Thyroid gland (tissue), 4 donors: ENCODE results near the gene FKBP2. TPM values are rescaled to one million over a fixed set of nuclear protein-coding genes. Genes with fewer than 3 reads are reported as not detected.

Experiments used
- DNase-seq, 2 donors: peaks; one replicate each; pipeline ENCODE4 v3.0.0-alpha.2; 2019
- H3K27ac ChIP-seq, 3 donors: fragments of 200-600 bp; sonication (generic); 1 replicate in 2 of 3; 2 replicates in 1 of 3; pipeline ENCODE4 v1.5.1; 2016 to 2019; ENCODE audit warnings: mild to moderate bottlenecking in 1 of 3, moderate library complexity in 1 of 3
- H3K27me3 ChIP-seq: fragments of 200-600 bp; sonication (generic); one replicate; pipeline ENCODE4 v1.5.1; 2019
- H3K36me3 ChIP-seq, 2 donors: fragments of 200-600 bp; sonication (generic); one replicate each; pipeline ENCODE4 v1.5.1; 2016 to 2019
- H3K4me1 ChIP-seq, 2 donors: fragments of 200-600 bp; sonication (generic); one replicate each; pipeline ENCODE4 v1.5.1; 2017 to 2019
- H3K4me3 ChIP-seq, 3 donors: fragments of 200-600 bp; sonication (generic); replicated peaks in 1 of 3; 1 replicate in 2 of 3; 2 replicates in 1 of 3; pipeline ENCODE4 v1.5.1; 2016; ENCODE audit warnings: mild to moderate bottlenecking in 1 of 3
- H3K9me3 ChIP-seq: fragments of 200-600 bp; sonication (generic); one replicate; pipeline ENCODE4 v1.5.1; 2017
- CTCF ChIP-seq, 6 experiments: fragments of 200-600 bp in 3 of 6; fragments of 450-650 bp in 3 of 6; sonication (generic) in 3 of 6; IDR thresholded peaks; one replicate each; pipeline ENCODE4 v1.5.1; 2016 to 2019; ENCODE audit warnings: antibody characterized with exemption in 6 of 6, mild to moderate bottlenecking in 2 of 6, inconsistent platforms in 1 of 6, moderate library complexity in 1 of 6
- POLR2A ChIP-seq, 2 donors: fragments of 450-650 bp; IDR thresholded peaks; one replicate each; pipeline ENCODE4 v1.6.1; 2017; ENCODE audit warnings: antibody characterized with exemption in 2 of 2, mild to moderate bottlenecking in 2 of 2, moderate library complexity in 1 of 2
- WGBS, 2 donors: methylation state at CpG; one replicate each; pipeline ENCODE4 v1.1.5; 2017; 5-methylcytosine and 5-hydroxymethylcytosine counted together
- intact Hi-C: fragments of 100-400 bp; cut with DNase I; formaldehyde crosslinking; loops from one replicate; pipeline ENCODE4 v1.15.1; 2023
- total RNA-seq, 4 donors: library from RNA; depleted of rRNA; stranded (reverse); fragments of >200 nt; gene quantifications; one replicate each; pipeline ENCODE4 v1.2.3, GENCODE V29; 2016

Gene FKBP2
- total RNA-seq, 4 donors from 2014 or later: 107 to 271 (median 196) TPM

GRCh38 chr11:64209563-64209843 lies 31.4 kb upstream of the FKBP2 start:
- intact Hi-C loops: no loop called here

DNA sequence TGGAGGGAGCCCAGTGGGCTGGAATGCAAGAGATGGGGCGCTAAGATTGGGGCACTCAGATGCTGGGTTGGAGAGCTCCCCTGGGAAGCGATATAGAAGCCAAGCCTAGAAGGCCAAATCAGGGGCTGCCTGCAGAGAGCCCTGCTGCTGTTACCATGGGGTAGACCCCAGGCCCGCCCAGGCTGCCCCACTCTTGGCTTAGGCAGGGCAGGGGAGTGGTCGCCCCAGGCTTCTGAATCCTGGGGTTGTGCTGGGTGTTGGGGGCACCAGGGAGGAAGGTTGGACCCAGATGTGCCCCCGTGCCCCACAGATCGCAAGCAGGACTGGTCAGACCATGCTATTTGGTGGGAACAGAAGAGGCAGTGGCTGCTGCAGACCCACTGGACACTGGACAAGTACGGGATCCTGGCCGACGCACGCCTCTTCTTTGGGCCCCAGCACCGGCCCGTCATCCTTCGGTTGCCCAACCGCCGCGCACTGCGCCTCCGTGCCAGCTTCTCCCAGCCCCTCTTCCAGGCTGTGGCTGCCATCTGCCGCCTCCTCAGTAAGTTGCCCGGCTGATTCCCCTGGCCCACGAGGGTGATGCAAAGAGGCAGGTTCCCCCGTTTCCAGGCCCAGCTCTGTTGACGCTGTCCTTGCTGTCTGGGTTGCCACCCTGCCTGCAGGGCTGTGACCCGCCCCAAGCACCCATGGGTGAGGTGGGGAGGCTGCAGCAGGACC lies 30.4 kb upstream of the FKBP2 start:
- Histone ChIP-seq H3K9me3 (no peaks in the 10 kb centered on the region), H3K4me1 (peaks cover 0 to 15% of the 10 kb centered on the region in 2 donors), H3K27me3 (no peaks in the 10 kb centered on the region), H3K4me3 (no peak overlapping the region), H3K27ac (no peak overlapping the region), H3K36me3 (no peaks in the 10 kb centered on the region)
- TF ChIP-seq POLR2A (IDR thresholded peaks at IDR 0.05): no peak
- no peak for TF ChIP-seq CTCF (IDR thresholded peaks at IDR 0.05)
- no peak for DNase-seq
- WGBS, 2 donors: 94 to 95% methylated on average over 16 to 21 of the region's 24 CpGs
- intact Hi-C loops: no loop called here

More at GRCh38 chr11:64209563-64209843, 31.4 kb upstream of the FKBP2 start:
- no peak overlapping the region for H3K27ac ChIP-seq
- H3K4me1 ChIP-seq: peaks cover 4 to 21% of the 10 kb centered on the region in 2 donors
- no peak overlapping the region for H3K4me3 ChIP-seq
- no peaks in the 10 kb centered on the region for H3K9me3 ChIP-seq
- H3K27me3 ChIP-seq: no peaks in the 10 kb centered on the region
- no peak for DNase-seq
- no peak for TF ChIP-seq CTCF (IDR thresholded peaks at IDR 0.05)
- no peak for TF ChIP-seq POLR2A (IDR thresholded peaks at IDR 0.05)
- WGBS, 2 donors: 86 to 92% methylated on average over 8 of the region's 8 CpGs
- no peaks in the 10 kb centered on the region for H3K36me3 ChIP-seq

DNA sequence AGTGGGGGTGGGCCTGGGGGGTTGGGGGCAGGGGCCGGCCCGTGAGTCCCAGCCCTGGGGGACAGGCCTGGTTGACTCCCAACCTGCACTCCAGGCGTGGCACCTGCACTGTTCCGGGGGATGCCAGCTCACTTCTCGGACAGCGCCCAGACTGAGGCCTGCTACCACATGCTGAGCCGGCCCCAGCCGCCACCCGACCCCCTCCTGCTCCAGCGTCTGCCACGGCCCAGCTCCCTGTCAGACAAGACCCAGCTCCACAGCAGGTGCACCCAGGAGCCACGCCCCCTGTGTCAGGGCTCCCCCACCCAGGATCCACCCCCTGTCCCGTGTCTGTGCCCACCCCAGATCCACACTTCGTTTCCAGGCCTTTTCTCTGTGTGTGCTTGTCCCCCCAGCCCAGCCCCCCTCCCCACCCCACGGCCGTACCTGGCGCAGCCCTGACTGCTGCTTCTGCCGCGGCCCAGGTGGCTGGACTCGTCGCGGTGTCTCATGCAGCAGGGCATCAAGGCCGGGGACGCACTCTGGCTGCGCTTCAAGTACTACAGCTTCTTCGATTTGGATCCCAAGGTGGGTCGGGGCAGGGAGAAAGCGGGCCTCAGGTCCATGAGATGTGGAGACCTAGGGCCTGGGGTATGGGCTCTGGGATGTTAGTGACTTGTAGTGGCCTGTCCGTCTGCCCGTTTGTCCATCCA lies 29.6 kb upstream of the FKBP2 start:
- Histone ChIP-seq H3K27me3 (no peaks in the 10 kb centered on the region), H3K36me3 (no peaks in the 10 kb centered on the region), H3K4me3 (no peak overlapping the region), H3K4me1 (peaks cover 0 to 15% of the 10 kb centered on the region in 2 donors), H3K27ac (no peak overlapping the region), H3K9me3 (no peaks in the 10 kb centered on the region)
- DNase-seq: no peak
- TF ChIP-seq POLR2A (IDR thresholded peaks at IDR 0.05): no peak
- TF ChIP-seq CTCF (IDR thresholded peaks at IDR 0.05): no peak
- intact Hi-C loops: no loop called here
- WGBS, 2 donors: 84 to 87% methylated on average over 18 to 23 of the region's 30 CpGs

- H3K9me3 ChIP-seq: no peaks in the 10 kb centered on the region
- no peak overlapping the region for H3K4me3 ChIP-seq
- H3K36me3 ChIP-seq: peaks cover 0 to 7% of the 10 kb centered on the region in 2 donors
- no peaks in the 10 kb centered on the region for H3K4me1 ChIP-seq
- no peak overlapping the region for H3K27ac ChIP-seq
- TF ChIP-seq CTCF (IDR thresholded peaks at IDR 0.05): no peak
- no peak for TF ChIP-seq POLR2A (IDR thresholded peaks at IDR 0.05)
- 88 to 90% methylated on average over 6 of the region's 6 CpGs for WGBS, 2 donors
- intact Hi-C loops: no loop called here
- DNase-seq: no peak
- H3K27me3 ChIP-seq: no peaks in the 10 kb centered on the region
Measured at GRCh38 chr11:64216879-64217278, 24.0 kb upstream of the FKBP2 start.

DNA sequence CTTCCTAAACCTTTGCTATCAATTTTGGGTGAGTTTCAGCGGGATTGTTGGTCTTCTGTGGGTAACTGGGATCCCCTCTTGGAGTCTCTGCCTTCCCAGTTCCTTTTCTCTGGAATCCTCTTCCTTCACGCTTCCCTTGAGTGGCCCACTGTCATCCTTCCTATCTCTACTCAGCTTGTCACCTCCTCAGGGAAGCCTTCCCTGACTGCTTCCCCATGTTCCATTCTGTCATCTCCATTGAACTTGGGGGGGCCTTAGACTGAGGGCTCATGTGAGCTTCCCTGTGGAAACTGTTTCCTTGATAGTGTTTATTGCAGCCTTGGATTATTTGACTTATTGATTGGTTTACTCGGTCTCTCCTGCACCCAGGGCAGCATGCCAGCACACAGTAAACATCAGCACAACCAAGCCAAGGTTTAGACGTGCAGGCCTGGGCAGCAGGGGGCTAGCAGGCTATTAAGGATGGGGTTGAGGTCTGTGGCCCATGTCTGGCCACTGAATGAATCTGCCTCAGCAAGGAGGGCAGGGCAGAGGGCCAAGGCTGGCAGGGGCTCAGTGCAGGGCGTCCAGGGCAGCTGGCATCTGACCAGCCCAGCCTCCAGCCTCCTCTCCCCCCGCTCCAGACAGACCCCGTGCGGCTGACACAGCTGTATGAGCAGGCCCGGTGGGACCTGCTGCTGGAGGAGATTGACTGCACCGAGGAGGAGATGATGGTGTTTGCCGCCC lies 22.1 kb upstream of the FKBP2 start:
- peaks cover 0 to 7% of the 10 kb centered on the region in 2 donors for H3K36me3 ChIP-seq
- TF ChIP-seq CTCF (IDR thresholded peaks at IDR 0.05) (no peak), POLR2A (IDR thresholded peaks at IDR 0.05) (no peak)
- no peak for DNase-seq
- no peaks in the 10 kb centered on the region for H3K27me3 ChIP-seq
- H3K9me3 ChIP-seq: no peaks in the 10 kb centered on the region
- no peak overlapping the region for H3K27ac ChIP-seq
- intact Hi-C loops: no loop called here
- H3K4me1 ChIP-seq: no peaks in the 10 kb centered on the region
- 79 to 86% methylated on average over 4 to 8 of the region's 11 CpGs for WGBS, 2 donors
- H3K4me3 ChIP-seq: no peak overlapping the region
